MM.1S (cell line): ENCODE data around the gene HEXIM2.

Experiments used
- EZH2phosphoT487 ChIP-seq: fragments of 300-600 bp; sonication (generic); IDR thresholded peaks from 2 replicates; pipeline ENCODE4 v1.6.1; 2018; ENCODE audit warnings: antibody characterized with exemption, low read length
- TF ChIP-seq, protein P1 (sequence below): fragments of 300-600 bp; sonication (generic); IDR thresholded peaks from 2 replicates; pipeline ENCODE4 v1.5.1; 2016; ENCODE audit warnings: antibody characterized with exemption, low read length, mixed read lengths

DNA sequence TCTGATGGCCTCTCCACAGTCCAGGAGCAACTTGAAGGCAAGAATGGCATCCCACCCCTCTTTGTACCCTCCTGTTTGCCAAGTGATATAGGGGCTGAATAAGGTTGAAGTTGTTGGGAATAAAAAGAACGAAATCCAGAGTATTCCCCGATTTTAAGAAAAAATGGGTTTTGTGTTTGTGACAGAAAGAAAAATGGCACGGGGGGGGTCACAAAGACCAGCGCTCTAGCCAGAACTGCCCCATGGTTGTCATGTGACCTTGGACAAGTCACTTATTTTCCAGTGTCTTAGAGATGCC, 15.1 kb upstream of the HEXIM2 start:
- TF ChIP-seq, protein P1, sequence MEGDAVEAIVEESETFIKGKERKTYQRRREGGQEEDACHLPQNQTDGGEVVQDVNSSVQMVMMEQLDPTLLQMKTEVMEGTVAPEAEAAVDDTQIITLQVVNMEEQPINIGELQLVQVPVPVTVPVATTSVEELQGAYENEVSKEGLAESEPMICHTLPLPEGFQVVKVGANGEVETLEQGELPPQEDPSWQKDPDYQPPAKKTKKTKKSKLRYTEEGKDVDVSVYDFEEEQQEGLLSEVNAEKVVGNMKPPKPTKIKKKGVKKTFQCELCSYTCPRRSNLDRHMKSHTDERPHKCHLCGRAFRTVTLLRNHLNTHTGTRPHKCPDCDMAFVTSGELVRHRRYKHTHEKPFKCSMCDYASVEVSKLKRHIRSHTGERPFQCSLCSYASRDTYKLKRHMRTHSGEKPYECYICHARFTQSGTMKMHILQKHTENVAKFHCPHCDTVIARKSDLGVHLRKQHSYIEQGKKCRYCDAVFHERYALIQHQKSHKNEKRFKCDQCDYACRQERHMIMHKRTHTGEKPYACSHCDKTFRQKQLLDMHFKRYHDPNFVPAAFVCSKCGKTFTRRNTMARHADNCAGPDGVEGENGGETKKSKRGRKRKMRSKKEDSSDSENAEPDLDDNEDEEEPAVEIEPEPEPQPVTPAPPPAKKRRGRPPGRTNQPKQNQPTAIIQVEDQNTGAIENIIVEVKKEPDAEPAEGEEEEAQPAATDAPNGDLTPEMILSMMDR, result no peak
- TF ChIP-seq EZH2phosphoT487, result no peak
